Lower lobe of right lung (tissue), 2 donors: ENCODE data around the gene SPINDOC. TPM values are rescaled to one million over a fixed set of nuclear protein-coding genes. Genes with fewer than 3 reads are reported as not detected.

Source experiments
- ATAC-seq, 2 donors: fragments of 200-7000 bp; cut with Tn5 transposase; one replicate each; pipeline ENCODE4 v1.9.1; 2020 to 2022; ENCODE audit warnings: mild to moderate bottlenecking in 2 of 2, moderate library complexity in 2 of 2
- DNase-seq: peaks from one replicate; pipeline ENCODE4 v3.0.0-alpha.2; 2020
- H3K27ac ChIP-seq: fragments of 200-600 bp; one replicate; pipeline ENCODE4 v1.8.0; 2022
- H3K27me3 ChIP-seq: fragments of 200-600 bp; one replicate; pipeline ENCODE4 v1.8.0; 2022; ENCODE audit warnings: low read depth
- H3K36me3 ChIP-seq: fragments of 200-600 bp; one replicate; pipeline ENCODE4 v1.8.0; 2022; ENCODE audit warnings: mild to moderate bottlenecking
- H3K4me1 ChIP-seq: fragments of 200-600 bp; one replicate; pipeline ENCODE4 v1.8.0; 2022
- H3K4me3 ChIP-seq: fragments of 200-600 bp; one replicate; pipeline ENCODE4 v1.8.0; 2022; ENCODE audit warnings: mild to moderate bottlenecking
- H3K9me3 ChIP-seq: fragments of 200-600 bp; one replicate; pipeline ENCODE4 v1.8.0; 2022
- intact Hi-C: fragments of 100-400 bp; cut with DNase I; formaldehyde crosslinking; loops from one replicate; pipeline ENCODE4 v1.11.0; 2022
- total RNA-seq: library from RNA; stranded (reverse); fragmentation: NEBNext Ultra II Directional; extraction: Animal tissue kit (Norgen Biotek cat#: 25700); gene quantifications from one replicate; pipeline ENCODE4 v1.2.1, GENCODE V29; 2021
- TF ChIP-seq, protein P1 (sequence below): fragments of 200-600 bp; IDR thresholded peaks from one replicate; pipeline ENCODE4 v1.8.0; 2022; ENCODE audit warnings: antibody characterized with exemption, mild to moderate bottlenecking
- donor health status: DM: no; HTN: yes; CAD: no; lungs with severe emphysema.

Gene SPINDOC
- total RNA-seq, 1 donor from 2014 or later, result 21.7 TPM

- Histone ChIP-seq H3K4me1 (peaks cover 43% of the 10 kb centered on the region), H3K36me3 (peaks cover 11% of the 10 kb centered on the region), H3K9me3 (no peaks in the 10 kb centered on the region), H3K27ac (peak overlapping the region; percentile 84), H3K4me3 (peak overlapping the region; percentile 89), H3K27me3 (no peaks in the 10 kb centered on the region)
- TF ChIP-seq, protein P1, sequence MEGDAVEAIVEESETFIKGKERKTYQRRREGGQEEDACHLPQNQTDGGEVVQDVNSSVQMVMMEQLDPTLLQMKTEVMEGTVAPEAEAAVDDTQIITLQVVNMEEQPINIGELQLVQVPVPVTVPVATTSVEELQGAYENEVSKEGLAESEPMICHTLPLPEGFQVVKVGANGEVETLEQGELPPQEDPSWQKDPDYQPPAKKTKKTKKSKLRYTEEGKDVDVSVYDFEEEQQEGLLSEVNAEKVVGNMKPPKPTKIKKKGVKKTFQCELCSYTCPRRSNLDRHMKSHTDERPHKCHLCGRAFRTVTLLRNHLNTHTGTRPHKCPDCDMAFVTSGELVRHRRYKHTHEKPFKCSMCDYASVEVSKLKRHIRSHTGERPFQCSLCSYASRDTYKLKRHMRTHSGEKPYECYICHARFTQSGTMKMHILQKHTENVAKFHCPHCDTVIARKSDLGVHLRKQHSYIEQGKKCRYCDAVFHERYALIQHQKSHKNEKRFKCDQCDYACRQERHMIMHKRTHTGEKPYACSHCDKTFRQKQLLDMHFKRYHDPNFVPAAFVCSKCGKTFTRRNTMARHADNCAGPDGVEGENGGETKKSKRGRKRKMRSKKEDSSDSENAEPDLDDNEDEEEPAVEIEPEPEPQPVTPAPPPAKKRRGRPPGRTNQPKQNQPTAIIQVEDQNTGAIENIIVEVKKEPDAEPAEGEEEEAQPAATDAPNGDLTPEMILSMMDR, result no peak
- intact Hi-C loops, result loop anchor here (10.0 kb wide), 1 partner anchor 107 kb away; no protein-coding TSS in a partner anchor
- ATAC-seq, result peak; percentile 35 to 55
- peak; percentile 66 for DNase-seq
These were observed 24.5 kb downstream of the SPINDOC start for GRCh38 chr11:63837739-63838138.

DNA sequence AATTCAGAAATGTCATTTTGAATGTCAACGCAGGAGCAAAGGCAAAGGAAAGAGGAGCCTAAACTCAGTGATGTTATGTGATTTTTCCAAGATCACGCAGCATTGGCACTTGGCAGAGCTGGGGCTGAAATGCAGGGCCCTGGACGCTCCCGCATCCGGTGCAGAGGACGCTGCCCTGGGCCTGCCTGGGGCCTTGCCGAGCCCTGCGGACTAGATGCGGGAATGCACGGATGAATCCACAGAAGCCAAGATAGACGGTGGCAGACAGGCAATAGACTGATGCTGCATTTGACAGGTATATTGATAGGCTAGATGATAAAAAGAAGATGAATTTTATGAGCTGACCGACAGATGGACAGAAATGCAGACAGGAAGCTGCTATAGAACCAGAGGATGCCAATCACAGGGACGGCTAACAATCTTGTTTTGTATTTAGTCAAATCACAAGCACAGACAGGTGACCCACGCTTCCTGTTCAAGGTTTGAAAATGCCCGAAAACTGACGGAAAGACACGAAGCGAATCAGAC, 25.0 kb downstream of the SPINDOC start:
- DNase-seq, result no peak
- H3K27ac ChIP-seq, result peak overlapping the region; percentile 84
- no peak for ATAC-seq

DNA sequence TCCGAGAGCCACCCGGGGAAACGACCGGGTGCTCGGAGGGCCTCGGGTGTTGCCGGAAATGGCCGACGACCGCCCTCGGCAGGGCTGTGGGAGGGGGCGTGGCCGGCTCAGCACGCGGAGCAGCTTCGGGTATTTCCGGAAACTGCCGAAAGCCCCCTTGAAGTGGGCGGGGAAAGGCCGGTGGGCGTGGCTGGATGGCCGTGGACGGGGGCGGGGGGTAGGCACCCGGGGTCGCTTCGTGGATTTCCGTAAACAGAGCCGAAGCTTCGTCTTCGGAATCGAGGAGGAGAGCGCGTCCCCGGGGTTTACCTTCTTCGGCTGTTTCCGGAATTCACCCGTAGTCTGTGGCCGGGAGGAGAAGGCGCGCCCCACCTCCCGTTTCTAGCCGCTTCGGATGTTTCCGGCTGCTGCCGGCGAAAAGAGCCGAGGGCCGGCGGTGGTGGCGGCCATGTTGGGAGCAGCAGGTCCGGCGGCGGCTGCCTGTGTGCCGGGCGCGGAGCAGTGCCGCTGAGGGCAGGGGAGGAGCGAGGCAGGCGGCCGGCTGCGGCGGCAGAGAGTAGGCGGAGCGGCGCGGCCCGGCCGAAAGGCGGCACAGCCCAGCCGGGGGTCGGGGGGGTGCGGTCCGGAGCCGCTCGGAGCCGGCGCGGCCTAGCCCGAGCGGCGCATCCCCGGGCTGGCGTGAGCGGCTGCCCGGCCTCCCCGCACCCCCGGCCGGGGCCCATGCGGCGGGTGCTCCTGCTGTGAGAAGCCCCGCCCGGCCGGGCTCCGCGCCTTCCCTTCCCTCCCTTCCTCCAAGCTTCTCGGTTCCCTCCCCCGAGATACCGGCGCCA, 25.6 kb downstream of the SPINDOC start, which contains the start of gene MARK2:
MARK2 (plus strand) TSS at position 433 of the 830 bp plus-strand sequence; CDS start at position 830, 397 bp downstream.
- Histone ChIP-seq H3K4me3 (peak within 1 kb of the TSS; percentile 89), H3K9me3 (no peaks in the 10 kb centered on the region), H3K36me3 (peaks cover 20% of the 10 kb centered on the region), H3K27me3 (no peaks in the 10 kb centered on the region), H3K27ac (peak within 1 kb of the TSS; percentile 84), H3K4me1 (peaks cover 55% of the 10 kb centered on the region)
- peak; percentile 97 for DNase-seq
- TF ChIP-seq, protein P1, result no peak
- intact Hi-C loops, result loop anchor here (10.0 kb wide), 1 partner anchor 106 kb away; no protein-coding TSS in a partner anchor
- peak; percentile 93 to 96 for ATAC-seq

More for the DNA sequence above, 25.0 kb downstream of the SPINDOC start:
- no peaks in the 10 kb centered on the region for H3K9me3 ChIP-seq
- peak overlapping the region; percentile 89 for H3K4me3 ChIP-seq
- peaks cover 13% of the 10 kb centered on the region for H3K36me3 ChIP-seq
- no peaks in the 10 kb centered on the region for H3K27me3 ChIP-seq
- intact Hi-C loops, result loop anchor here (10.0 kb wide), 1 partner anchor 107 kb away; no protein-coding TSS in a partner anchor
- TF ChIP-seq, protein P1, result no peak
- peaks cover 48% of the 10 kb centered on the region for H3K4me1 ChIP-seq

DNA sequence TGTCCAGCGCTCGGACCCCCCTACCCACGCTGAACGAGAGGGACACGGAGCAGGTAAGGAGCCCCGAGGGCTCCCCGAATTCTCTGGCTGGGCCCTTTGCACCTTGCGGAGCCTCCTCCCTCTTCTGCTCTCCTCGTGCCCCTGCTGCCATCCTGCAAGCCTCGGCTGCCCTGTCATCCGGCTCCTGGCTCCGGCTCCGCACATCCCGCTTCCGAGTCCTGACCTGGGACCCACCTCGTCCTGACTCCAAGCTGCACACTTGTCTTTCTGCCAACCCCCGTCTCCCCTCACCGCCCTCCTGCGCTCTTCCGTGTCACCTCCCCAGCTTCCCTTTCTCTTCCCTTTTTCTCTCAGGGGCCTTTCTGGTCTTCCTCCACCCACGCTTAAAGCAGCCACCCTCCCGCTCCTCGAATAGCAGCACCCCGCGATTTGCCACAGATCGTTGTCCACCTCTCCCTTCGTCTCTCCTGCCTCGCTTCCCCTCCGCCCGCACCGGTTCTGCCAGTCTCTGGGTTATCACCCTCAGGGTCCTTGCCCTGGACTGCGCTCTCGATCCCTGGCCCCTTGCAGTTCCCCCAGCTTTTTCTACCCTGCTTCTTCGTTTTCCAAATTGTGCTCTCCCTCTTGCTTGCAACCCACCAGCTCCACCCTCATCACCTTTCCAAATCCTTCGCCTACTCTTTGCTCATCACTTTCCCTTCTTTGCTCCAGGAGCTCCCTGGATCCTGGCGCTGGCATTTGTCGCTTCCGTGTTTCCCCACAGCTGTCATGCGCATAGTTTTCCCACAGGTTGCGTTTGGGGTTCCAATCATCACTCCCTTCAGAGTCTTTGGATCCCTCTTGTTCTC, 26.5 kb downstream of the SPINDOC start:
- ATAC-seq, result no peak
- TF ChIP-seq, protein P1, result no peak
- intact Hi-C loops, result loop anchor here (10.0 kb wide), 1 partner anchor 105 kb away; no protein-coding TSS in a partner anchor
- Histone ChIP-seq H3K9me3 (no peaks in the 10 kb centered on the region), H3K36me3 (peaks cover 28% of the 10 kb centered on the region), H3K27me3 (no peaks in the 10 kb centered on the region), H3K27ac (peak overlapping the region; percentile 84), H3K4me3 (peak overlapping the region; percentile 89), H3K4me1 (peaks cover 63% of the 10 kb centered on the region)
- peak; percentile 63 for DNase-seq
